GM18511 (cell line): ENCODE results near the gene SSRP1.

Experiments used
- ATAC-seq: cut with Tn5 transposase; IDR thresholded peaks from one replicate; pipeline ENCODE4 v1.9.1; 2021; ENCODE audit warnings: mild to moderate bottlenecking, moderate library complexity; ENCODE audit not compliant: unreplicated experiment

Gene SSRP1

GRCh38 chr11:57276971-57277675 is 58.6 kb downstream of the SSRP1 start:
- ATAC-seq: no peak

- ATAC-seq: no peak
These were observed 59.3 kb downstream of the SSRP1 start for GRCh38 chr11:57276169-57276970.
